Stimulated activated CD8-positive, alpha-beta memory T cell treated with anti-CD3 and anti-CD28 coated beads, Interleukin-4, amount 100 ng/mL, for 48 hours (primary cell): ENCODE results near the gene RAD1.

Experiments used
- DNase-seq: peaks from one replicate; pipeline ENCODE4 v3.0.0-alpha.2; 2020

The RAD1 gene

DNA sequence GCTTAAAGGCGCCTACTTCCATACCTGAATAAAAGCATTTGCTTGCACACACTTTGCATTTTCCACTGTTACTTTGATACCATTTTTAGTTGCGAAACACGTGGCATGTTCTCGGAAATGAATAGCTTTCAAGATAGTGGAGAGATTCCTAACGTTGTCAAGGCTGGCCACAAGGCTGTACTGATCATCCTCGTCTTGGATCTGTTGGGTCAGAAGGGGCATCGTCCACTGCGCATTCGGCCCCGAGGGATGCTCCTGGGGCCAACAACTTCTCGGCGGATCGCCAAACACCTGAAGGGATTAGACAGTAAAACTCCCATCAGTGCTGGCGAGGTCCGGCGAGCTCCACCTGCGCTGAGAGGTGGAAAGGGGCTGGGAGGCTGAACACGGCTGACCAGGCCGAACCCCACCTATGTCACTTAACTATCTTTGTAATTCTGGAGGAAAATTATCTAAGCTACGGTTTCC lies 599 bp downstream of the RAD1 start:
- peak; percentile 39 for DNase-seq

DNA sequence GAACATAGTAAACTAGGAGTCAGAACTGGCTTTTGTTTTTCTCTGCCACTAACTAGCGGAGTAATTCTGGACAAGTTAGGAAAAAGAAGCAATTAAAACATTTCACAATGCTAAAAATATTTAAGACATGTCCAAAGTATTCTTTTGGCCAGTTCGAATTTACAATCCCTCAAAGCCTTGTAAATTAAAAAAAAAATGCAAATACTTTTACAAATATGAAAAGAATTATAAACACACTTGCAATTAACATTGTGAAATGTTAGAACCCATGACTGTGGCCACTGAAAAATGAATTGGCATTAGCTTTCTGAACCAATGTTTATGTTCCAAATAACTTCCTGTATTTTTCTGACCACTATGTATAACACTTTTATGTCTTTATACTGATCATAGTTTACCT lies 2.2 kb downstream of the RAD1 start:
- DNase-seq: no peak

DNA sequence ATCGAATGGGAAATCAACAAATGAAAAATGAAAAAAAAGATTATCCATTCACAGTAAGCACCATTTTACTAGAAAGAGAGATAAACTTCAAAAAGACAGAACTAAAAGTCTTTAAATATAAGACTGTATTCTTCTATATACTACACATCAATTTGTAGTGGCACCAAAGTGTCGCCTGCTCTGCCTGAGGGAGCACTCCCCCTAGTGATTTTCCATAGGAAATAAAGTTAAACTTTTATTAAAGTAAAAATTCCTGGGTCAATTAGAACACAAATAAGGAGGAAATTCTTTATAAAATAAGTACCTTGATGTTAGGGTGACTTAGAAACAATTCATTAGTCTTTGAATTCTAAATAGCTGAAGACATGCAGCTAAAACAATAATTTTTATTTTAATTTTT lies 9.7 kb downstream of the RAD1 start:
- no peak for DNase-seq

DNA sequence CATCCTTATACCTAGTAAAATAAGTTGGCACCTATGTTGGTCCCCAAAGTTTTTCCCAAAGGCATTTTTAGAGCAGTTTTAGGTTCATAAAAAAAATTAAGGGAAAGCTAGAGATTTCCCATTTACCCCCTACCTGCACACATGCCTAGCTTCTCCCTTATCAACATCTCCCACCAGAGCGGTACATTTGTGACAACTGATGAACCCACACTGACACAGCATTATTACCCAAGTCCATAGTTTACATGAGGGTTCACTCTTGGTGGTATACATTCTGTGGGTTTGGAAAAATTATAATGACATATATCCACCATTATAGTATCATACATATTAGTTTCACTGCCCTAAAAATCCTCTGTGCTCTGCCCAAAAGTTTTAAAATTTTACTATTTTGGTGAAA lies 12.0 kb downstream of the RAD1 start:
- no peak for DNase-seq

DNA sequence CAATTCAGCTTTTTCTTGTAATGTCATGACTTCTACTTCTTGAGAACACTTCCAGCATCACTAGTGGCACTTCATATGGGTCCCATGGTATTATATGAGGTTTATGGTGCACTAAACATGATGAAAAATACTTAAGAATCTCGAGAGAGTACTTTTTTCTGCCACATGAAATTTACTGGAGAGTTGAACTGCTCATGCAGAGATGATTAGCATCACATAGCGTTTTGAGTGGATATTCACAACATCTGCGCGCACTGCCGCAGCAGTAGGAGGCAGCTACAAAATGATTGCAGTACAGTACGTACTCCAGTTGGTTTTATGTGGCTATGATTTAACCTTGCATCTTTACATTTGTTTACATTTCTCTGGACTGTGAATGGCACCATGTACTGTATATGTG lies 14.7 kb downstream of the RAD1 start:
- no peak for DNase-seq

DNA sequence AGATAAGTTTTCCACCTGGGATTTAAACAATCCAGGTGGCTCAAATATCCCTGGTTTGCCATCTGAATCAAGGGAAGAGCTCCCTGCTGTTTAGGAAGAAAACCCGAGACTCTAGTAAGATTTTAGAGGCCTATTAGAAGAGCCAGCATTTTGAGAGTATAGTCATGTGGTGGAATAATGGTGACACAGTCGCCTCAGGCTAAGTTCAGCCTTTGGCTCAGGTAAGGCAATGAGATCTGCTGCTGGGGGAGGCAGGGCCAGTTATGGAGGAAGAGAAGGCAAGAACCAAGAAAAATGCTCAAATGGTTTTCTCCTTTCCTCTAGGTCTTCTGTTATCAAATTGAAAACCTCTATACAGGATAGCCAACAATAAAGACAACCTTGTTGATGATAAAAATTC lies 16.2 kb downstream of the RAD1 start:
- no peak for DNase-seq

DNA sequence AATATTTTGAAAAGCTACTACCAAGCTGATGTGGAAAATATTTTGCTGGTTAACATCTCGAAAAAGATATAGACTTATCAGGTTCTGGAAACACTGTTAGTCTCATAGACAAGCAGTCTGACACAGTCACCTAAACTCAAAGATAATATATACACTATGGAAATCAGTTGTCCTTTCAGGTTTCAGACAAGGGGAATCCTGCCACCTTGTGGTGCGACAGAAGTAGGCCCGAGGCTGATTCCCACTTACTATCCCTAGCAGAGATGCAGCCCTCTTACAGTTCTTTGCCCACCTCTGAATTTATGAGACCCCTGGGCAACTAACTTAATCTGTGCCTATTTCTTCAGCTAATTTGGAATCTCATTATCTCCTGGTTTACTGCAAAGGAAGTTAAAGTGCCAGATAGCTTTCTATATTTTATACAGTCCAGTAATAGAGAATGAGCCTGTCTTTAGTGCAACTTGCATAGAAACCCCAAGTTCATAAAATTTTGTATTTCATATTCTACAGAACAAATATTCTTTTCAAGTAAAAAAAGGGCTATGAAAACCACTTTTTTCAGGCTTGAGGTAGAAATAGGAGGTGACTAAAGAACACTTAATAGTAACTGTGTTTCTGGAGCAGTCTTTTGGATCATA lies 16.9 kb downstream of the RAD1 start:
- peak; percentile 67 for DNase-seq

DNA sequence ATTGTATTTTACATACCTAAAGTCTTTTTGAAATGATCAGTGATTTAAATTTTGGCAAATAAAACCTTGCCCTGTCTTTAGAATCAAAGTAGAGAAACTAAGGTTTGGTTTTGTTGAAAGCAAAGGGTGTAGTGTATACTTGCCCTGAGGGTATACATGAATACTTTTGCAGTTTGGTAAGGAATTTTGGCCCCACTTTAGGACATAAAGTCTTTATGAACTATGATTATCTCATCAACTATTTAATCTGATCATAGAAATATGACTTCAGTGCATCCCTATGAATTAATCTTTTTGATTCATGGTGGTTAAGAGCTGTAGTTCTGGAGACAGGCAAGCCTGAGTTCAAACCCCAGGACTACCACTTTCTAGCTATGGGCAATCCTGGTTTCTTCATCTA lies 17.7 kb downstream of the RAD1 start:
- DNase-seq: no peak

DNA sequence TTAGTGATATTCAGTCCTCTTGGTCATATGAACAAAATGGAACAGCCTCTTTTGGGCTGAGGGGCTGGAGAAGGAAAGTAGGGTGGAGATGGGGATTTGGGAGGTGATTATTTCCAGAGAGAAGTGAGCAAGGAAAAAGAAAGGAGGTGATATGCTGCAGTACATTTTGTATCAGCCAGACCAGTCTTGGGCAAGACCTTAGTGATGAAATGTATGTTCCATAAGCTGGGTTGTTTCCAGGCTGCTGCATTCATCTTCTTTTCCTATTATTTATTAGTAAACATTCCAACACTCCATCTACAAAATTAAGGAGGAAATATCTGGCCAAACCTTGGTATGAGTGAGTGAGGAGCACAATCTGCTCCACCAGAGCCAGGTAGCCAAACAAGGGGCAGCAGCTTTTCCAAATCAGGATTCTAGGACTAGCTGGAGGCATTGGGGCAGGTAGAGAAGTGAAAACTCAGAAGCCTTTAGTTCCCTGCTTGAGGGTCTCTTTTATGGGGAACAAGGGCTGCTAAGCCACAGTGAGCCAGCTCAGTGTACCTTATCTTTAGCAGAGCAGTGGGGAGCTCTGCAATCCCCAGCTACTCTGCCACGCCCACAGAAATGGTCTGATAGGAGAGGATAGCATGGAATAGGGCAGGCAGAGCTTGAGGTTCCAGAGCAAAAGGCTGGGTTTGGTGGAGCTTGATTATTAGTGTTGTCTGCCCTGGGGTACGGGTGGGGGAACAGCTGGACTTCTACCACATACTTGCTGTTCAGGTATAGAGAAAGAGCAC lies 19.5 kb downstream of the RAD1 start:
- DNase-seq: no peak

DNA sequence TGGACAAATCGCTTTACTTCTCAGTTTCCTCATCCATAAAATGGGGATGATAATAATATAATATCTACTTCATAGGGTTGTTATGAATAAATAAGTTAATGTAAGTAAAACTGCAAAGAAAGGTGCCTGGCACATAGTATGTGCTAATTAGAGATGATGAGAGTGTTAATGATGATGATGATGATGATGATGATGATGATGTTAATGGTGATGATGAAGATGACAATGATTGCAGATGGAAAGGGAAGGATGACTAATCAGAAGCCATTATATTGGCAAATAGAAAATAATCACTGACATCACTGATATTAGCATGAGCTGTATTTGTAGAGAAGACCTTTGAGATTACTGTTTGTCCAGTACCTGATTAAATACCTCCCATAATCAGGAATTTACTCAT lies 20.6 kb downstream of the RAD1 start:
- no peak for DNase-seq

DNA sequence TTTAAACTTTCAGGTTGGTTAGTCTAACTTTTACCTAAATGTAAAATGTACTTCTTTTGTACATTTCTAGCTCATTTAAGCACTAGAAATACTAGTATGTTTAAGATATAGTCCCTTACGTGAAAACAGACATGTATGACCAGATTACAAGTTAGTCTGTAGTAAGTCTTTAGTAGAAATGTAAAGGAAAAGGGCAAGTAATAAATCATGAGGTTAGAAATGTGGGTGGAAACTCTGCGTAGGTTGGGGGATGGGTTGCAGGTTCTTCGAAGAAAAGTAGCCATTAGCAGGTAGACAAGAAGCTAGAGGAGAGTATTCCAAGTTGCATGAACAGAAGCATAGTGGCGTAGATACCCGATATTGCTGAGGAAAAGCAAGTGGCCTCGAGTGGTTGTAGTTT lies 22.9 kb downstream of the RAD1 start:
- no peak for DNase-seq

DNA sequence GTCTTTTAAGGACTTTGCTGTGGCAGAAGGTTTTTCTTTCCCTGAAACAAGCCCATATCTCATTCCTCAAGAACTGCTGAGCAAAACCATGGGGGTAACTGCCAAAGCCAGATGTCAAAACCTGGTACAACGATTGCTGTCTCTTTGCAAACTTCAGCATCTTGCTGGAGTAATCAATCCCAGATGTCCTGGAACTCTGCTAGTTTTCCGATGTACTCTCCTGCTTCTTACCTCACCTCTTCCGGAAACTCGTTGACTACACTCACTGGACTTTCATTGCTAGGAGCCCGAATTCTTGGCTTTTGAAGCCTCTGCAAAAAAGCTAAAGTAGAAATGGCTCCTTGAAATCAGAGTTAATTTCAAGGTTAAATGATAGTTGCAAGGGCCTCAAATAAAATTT lies 23.3 kb downstream of the RAD1 start:
- DNase-seq: no peak

DNA sequence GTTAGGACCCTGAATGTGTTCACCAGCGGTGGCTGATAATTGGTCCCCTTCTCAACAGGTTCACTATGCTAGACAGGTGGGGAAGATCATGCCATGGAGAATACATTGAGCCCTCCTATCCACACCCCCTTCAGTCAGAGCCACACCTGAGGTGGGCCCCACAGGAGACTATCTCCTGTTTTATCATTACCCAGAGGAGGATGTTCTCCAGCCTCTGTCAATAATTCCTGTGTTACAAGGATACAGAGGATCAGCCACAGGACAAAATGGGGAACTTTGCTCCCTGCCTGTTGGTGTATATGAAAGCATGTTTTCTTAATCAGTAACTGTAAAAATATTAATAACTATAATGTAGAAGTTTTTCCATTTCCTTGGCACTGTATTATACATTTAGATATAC lies 25.9 kb downstream of the RAD1 start:
- DNase-seq: no peak

DNA sequence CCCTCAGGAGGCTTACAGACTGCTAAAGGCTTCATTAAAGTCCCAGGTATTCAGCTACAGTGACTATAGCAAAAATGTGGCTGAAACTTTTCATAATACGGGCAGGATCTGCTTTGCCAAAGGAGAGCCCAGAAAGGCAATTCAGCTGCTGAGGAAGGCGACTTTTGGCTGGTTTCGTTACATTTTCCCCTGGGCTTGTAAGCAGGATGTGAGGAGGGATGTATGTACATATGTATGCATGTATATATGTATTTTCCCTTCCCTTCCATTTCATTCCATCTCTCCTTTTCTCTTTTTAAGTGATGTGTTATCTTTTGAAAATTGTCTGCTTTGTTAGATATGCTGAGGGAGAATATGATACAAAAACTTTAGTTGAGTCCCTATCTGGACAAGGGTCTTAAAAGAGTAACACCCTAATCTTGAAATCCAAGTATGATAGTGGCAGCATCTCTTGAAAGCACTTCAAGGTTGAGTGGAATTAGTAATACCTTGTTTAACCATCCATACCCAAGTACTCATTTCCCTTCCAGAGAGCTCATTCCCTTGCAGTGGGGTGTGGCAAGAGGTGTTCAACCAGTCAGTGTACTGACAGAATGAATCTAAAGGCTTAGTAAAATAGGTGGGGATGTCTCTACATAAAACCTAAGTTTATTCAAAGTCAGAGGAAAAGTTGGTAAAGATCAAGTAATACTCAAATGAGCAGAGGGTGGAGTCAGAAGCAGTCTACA lies 28.7 kb downstream of the RAD1 start:
- no peak for DNase-seq

DNA sequence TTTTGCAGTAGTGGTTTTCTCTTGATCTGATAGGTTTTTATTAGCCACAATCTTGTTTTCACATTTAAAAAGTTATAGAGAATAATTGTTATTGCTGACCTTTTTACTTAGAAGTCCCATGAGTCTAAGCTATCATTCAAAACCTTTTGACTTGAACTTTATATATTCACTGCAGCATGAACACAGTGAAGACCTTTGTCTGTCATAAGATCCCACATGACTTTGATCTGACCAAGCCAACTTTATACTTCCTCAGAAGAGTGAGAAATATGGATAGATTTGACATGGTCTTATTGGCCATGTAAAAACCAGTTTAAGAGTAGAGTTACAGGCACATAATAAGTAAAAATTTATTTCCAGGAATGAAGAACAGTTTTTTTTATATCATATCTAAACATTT lies 34.1 kb downstream of the RAD1 start:
- no peak for DNase-seq

DNA sequence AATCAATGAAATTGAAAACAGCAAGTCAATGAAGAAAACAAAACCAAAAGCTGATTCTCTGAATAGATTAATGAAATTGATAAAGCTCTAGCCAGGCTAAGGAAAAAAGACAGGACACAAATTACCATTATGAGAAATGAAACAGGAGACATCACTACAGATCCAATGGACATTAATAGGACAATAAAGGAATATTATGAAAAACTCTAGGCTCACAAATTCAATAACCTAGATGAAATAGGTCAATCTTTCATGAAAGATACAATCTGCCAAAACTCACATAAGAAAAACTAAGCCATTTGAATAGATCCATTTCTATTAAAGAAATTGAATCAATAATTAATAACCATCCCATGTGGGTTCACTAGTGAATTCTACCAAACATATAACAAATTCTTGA lies 39.0 kb downstream of the RAD1 start:
- DNase-seq: no peak

DNA sequence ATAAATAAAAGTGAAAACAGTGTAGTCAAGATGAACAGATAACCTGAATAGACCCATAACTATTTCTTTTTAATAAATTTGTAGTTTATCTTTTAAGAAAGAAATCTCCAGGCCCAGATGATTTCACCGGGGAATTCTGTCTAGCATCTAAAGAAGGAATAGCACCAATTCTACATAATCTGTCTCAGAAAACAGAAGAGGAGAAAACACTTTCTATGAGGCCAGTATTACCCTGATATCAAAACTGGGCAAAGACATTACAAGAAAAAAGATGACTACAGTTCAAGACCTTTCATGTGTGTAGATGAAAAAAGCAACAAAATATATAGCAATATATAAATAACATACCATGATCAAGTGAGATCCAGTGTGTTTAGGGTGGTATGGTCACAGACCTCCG lies 44.9 kb downstream of the RAD1 start:
- no peak for DNase-seq

DNA sequence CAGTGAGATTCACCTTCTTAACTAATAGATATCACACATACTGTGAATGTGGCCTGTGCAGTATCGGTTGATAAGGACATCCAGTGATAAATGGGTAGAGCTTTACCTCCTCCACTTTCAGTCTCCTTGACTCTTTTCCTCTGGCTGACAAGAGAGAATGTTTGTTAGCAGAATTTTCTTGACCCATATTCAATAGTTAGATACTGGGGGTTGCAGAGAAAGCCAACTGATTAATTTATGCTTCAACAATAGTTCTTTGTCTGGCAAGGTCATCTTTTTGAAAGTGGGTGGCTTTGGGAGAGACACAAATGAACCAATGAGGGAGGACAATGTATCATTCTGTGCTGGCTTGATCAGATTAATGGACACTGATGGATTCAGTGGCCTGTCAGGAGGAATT lies 46.0 kb downstream of the RAD1 start:
- no peak for DNase-seq

DNA sequence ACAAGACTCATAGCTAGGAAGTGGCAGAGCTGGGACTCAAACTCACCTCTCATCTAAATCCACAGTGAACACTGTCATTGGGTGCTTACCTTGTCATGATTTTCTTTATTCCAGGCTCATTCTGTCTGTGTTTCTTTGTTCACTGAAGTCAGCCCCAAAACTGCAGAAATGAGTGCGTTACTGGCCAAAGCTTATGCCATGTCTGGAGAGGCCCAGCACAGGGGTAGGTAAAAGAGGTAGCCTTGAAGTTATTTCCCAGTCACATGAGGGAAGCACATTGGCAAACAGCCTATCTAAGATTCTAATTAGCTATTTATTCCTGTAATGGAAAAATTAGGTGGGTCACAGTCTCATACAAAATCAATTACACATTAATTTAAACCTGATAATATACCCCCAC lies 46.5 kb downstream of the RAD1 start:
- no peak for DNase-seq

DNA sequence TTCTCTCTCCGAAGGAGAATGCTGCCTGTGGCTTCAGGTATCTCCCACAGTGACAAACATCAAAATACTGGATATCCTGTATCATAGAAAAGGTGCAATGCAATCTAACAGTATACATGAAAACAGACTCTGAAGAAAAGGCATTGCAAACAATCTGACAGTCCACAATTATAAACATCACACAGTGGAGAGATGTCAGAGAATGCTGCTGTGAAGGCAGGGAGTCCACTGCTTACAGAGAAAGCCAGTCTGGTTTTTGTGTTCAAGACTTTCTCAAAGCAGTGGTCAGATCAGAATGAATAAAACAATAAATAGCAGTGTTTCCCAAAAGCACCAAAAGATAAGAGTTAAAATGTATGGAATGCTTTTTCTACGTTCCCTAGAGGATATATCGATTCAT lies 47.6 kb downstream of the RAD1 start:
- DNase-seq: no peak

DNA sequence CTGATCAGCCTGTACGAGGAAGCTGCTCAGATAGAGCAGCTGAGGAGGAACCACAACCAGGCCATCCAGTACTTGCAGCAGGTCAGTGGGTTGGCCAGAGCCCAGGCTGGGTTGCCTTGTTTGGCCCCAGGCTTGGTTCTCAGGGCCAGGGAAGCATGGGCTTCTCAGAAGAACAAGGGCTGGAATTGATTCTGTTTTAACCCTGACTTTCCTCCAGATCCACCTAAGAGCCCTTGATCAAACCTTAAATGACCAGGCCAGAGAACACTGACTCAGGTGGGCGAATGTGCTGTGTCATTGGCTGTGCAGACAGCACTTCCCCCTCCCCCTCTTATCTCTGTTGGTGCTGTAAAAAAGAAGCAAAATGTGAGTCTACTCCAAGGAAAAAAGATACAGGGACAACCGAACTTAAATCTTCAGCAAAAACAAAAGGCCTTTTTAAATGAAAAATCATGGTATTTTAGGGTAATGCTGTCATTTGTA lies 48.3 kb downstream of the RAD1 start:
- no peak for DNase-seq

DNA sequence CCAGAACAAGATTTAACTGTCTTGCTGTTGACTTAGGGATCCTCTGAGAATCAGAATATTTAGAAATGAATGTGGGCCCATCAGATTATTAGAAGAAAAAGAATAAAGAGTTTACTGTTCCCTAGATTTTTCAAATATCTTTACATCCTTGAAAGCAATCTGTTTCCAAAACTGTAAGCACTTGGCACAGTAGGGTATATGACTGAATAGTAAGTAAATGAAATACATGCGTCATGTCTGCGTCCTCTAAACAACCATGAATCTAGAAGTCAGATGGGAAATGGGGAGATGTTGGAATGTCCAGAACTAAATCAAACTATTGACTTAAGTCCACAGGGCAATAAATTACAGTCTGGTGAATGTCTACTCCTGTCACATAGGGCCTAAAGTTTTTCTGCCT lies 50.2 kb downstream of the RAD1 start:
- no peak for DNase-seq

DNA sequence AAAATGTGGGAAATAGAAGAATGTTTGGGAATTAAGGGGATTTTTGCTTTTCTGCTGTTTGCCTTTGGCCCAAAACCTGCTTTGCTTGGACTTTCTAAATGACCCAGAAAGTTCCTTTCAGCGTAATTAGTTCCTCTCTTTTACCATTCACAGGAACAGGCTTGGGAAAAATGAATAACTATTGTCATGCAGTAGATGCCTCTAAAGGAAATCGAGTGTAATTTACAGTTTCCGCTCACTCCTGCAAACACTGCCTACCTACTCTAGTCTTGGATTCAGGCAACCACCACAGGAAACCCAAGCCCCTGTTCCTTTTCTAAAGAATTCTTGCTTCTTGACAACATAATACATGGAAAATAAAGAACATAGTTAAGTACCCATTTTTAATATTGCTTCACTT lies 51.4 kb downstream of the RAD1 start:
- DNase-seq: no peak

DNA sequence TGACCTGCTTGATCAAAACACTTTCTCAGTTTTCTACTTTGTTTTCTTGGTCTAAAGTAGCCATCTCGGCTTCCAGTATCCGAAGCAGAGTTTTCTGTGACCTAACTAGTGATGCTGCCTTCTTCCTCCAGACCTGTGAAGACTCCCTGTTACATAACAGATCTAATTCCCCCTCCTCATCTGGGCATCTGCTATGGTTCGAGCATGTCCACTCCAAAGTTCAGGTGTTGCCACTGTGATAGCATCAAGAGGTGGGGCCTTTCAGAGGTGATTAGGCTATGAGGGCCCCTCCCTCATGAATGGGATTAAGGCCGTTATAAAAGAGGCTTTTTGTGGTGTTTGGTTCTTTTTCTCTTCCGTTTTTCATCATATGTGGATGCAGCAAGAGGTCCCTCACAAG lies 56.1 kb downstream of the RAD1 start:
- DNase-seq: no peak
